ENCODE results near the gene ABCA7.

GRCh38 chr19:1019616-1019961 lies 20.3 kb upstream of the ABCA7 start:
- TF ChIP-seq, protein P1, sequence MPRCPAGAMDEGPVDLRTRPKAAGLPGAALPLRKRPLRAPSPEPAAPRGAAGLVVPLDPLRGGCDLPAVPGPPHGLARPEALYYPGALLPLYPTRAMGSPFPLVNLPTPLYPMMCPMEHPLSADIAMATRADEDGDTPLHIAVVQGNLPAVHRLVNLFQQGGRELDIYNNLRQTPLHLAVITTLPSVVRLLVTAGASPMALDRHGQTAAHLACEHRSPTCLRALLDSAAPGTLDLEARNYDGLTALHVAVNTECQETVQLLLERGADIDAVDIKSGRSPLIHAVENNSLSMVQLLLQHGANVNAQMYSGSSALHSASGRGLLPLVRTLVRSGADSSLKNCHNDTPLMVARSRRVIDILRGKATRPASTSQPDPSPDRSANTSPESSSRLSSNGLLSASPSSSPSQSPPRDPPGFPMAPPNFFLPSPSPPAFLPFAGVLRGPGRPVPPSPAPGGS (CRISPR knock-in tag; IDR thresholded peaks at IDR 0.05), result no peak
- no peak for TF ChIP-seq TRIM24 (CRISPR knock-in tag; IDR thresholded peaks at IDR 0.05)
- TF ChIP-seq ZNF543 (CRISPR knock-in tag; IDR thresholded peaks at IDR 0.05), result no peak
- TF ChIP-seq ZNF513 (CRISPR knock-in tag; conservative IDR thresholded peaks at IDR 0.05), result no peak
- no peak for TF ChIP-seq KLF15 (CRISPR knock-in tag; IDR thresholded peaks at IDR 0.05; ENCODE audit: borderline replicate concordance)
- no peak for TF ChIP-seq ZNF776 (CRISPR knock-in tag; IDR thresholded peaks at IDR 0.05)
- TF ChIP-seq, protein P2, sequence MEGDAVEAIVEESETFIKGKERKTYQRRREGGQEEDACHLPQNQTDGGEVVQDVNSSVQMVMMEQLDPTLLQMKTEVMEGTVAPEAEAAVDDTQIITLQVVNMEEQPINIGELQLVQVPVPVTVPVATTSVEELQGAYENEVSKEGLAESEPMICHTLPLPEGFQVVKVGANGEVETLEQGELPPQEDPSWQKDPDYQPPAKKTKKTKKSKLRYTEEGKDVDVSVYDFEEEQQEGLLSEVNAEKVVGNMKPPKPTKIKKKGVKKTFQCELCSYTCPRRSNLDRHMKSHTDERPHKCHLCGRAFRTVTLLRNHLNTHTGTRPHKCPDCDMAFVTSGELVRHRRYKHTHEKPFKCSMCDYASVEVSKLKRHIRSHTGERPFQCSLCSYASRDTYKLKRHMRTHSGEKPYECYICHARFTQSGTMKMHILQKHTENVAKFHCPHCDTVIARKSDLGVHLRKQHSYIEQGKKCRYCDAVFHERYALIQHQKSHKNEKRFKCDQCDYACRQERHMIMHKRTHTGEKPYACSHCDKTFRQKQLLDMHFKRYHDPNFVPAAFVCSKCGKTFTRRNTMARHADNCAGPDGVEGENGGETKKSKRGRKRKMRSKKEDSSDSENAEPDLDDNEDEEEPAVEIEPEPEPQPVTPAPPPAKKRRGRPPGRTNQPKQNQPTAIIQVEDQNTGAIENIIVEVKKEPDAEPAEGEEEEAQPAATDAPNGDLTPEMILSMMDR (CRISPR knock-in tag; IDR thresholded peaks at IDR 0.05), result no peak
- no peak for TF ChIP-seq ZNF44 (CRISPR knock-in tag; IDR thresholded peaks at IDR 0.05)
- TF ChIP-seq RNF2 (conservative IDR thresholded peaks at IDR 0.05; ENCODE audit: low read depth), result no peak

All from HepG2 (cell line).